Measurements from ENCODE around the gene AREL1. TPM values are rescaled to one million over a fixed set of nuclear protein-coding genes. Genes with fewer than 3 reads are reported as not detected.

AREL1 gene, protein sequence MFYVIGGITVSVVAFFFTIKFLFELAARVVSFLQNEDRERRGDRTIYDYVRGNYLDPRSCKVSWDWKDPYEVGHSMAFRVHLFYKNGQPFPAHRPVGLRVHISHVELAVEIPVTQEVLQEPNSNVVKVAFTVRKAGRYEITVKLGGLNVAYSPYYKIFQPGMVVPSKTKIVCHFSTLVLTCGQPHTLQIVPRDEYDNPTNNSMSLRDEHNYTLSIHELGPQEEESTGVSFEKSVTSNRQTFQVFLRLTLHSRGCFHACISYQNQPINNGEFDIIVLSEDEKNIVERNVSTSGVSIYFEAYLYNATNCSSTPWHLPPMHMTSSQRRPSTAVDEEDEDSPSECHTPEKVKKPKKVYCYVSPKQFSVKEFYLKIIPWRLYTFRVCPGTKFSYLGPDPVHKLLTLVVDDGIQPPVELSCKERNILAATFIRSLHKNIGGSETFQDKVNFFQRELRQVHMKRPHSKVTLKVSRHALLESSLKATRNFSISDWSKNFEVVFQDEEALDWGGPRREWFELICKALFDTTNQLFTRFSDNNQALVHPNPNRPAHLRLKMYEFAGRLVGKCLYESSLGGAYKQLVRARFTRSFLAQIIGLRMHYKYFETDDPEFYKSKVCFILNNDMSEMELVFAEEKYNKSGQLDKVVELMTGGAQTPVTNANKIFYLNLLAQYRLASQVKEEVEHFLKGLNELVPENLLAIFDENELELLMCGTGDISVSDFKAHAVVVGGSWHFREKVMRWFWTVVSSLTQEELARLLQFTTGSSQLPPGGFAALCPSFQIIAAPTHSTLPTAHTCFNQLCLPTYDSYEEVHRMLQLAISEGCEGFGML
- 14.0 and 23.1 TPM in 2 replicates for total RNA-seq

GRCh38 chr14:74712499-74713394 is at the start of gene AREL1, which contains the start of gene FCF1:
Gene AREL1, minus strand, starts transcription at chr14:74713080. Its CDS starts 27,465 bp downstream, at chr14:74685615.
Gene FCF1, plus strand, starts transcription at chr14:74713144. Its CDS starts 54 bp downstream, at chr14:74713198.

GRCh38 chr14:74611650-74612349 is 101.1 kb downstream of the AREL1 start, which contains the start of gene LTBP2:
Gene LTBP2, minus strand, starts transcription at chr14:74612237. Its CDS starts 293 bp downstream, at chr14:74611944.

Other genes with a start within 250 kb of the AREL1 start
- 362 and 444 TPM in 2 replicates for gene NPC2, start 219.8 kb downstream of the AREL1 start, total RNA-seq
- 16.4 and 25.6 TPM in 2 replicates for gene ISCA2, start 219.3 kb downstream of the AREL1 start, total RNA-seq
- 39.0 and 52.0 TPM in 2 replicates for gene LTBP2, start 100.8 kb downstream of the AREL1 start, total RNA-seq
- 23.5 and 29.7 TPM in 2 replicates for gene FCF1, start 64 bp upstream of the AREL1 start, total RNA-seq
- 15.9 and 17.2 TPM in 2 replicates for gene YLPM1, start 50.2 kb upstream of the AREL1 start, total RNA-seq
- not detected in 2 replicates for gene PROX2, start 163.1 kb upstream of the AREL1 start, total RNA-seq
- gene DLST, start 168.8 kb upstream of the AREL1 start, total RNA-seq, result 44.8 and 46.9 TPM in 2 replicates
- gene RPS6KL1, start 210.2 kb upstream of the AREL1 start, total RNA-seq, result 0.26 and 0.58 TPM in 2 replicates
- 1.2 and 10.8 TPM in 2 replicates for gene PGF, start 242.5 kb upstream of the AREL1 start, total RNA-seq

Measured in pericardium fibroblast (primary cell).